Measurements from ENCODE around the gene ABAT. TPM values are rescaled to one million over a fixed set of nuclear protein-coding genes. Genes with fewer than 3 reads are reported as not detected.

ABAT gene
- total RNA-seq, 1 experiment from 2014 or later = 4.7 TPM

DNA sequence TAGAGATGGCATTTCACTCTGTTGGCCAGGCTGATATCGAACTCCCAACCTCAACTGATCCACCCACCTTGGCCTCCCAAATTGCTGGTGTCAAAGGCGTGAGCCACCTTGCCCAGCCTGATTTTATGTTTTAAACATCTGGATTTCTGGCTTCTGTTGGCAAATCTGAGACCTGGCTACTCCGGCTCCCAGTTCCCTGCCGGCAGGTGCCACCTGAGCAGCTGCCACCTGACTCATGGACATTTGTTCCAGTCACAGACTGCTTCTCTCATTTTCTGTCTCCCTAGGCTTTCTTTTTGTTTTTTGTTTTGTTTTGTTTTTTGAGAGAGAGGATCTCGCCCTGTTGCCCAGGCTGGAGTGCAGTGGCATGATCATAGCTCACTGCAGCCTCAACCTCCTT lies 132.8 kb downstream of the ABAT start:
- Histone ChIP-seq H3K4me1 (ENCODE audit: control insufficient read depth in 1 of 2, insufficient read depth in 2 of 2, low read length in 2 of 2) (no peaks in the 10 kb centered on the region), H3K79me2 (ENCODE audit: insufficient read depth, low read length) (peaks cover 86% of the 10 kb centered on the region), H3K27ac (ENCODE audit: low read depth, low read length) (no peak overlapping the region), H3K4me3 (replicated peaks in 1 of 2; ENCODE audit: low read depth in 1 of 2, low read length in 2 of 2) (no peak overlapping the region), H2AFZ (ENCODE audit: low read depth, low read length, poor library complexity, severe bottlenecking) (no peak overlapping the region), H3K27me3 (ENCODE audit: insufficient read depth, low read length) (no peaks in the 10 kb centered on the region), H3K9ac (ENCODE audit: low read length) (no peak overlapping the region), H4K20me1 (ENCODE audit: insufficient read depth) (0 out of 2 replicates have a peak, but pooled peaks cover 6% of the 10 kb centered on the region), H3K9me3 (ENCODE audit: control insufficient read depth in 1 of 2, insufficient read depth in 1 of 2, low read depth in 1 of 2, low read length in 2 of 2) (no peaks in the 10 kb centered on the region), H3K36me3 (ENCODE audit: control insufficient read depth in 1 of 2, insufficient read depth in 2 of 2, low read length in 2 of 2) (peaks cover 62 to 67% of the 10 kb centered on the region in 2 experiments), H3K9me2 (ENCODE audit: insufficient read depth) (no peaks in the 10 kb centered on the region), H3K4me2 (ENCODE audit: low read length) (no peak overlapping the region)
- BruUV-seq (replicated peaks) = no TSS peak
- no peak for TF ChIP-seq YY1 (IDR thresholded peaks at IDR 0.05; ENCODE audit: extremely low read depth, insufficient replicate concordance, low read depth, low read length)
- no peak for TF ChIP-seq TCF7L2 (IDR thresholded peaks at IDR 0.05; ENCODE audit: borderline replicate concordance, extremely low read depth, insufficient read depth, insufficient read length)
- no peak for TF ChIP-seq EGR1 (IDR thresholded peaks at IDR 0.05; ENCODE audit: low read depth)
- TF ChIP-seq CEBPB (IDR thresholded peaks at IDR 0.05; ENCODE audit: low read depth) = no peak
- no peak for TF ChIP-seq SIN3A (IDR thresholded peaks at IDR 0.05; ENCODE audit: low read depth)
- TF ChIP-seq, protein P1, sequence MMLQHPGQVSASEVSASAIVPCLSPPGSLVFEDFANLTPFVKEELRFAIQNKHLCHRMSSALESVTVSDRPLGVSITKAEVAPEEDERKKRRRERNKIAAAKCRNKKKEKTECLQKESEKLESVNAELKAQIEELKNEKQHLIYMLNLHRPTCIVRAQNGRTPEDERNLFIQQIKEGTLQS (IDR thresholded peaks at IDR 0.05) = no peak
- TF ChIP-seq ELF1 (IDR thresholded peaks at IDR 0.05; ENCODE audit: borderline replicate concordance, low read depth) = no peak
- TF ChIP-seq FOSL1 (IDR thresholded peaks at IDR 0.05; ENCODE audit: low read depth) = no peak
- no peak for TF ChIP-seq POLR2A (IDR thresholded peaks at IDR 0.05; ENCODE audit: borderline replicate concordance, extremely low read depth, insufficient read depth, insufficient read length)
- no peak for TF ChIP-seq RAD21 (IDR thresholded peaks at IDR 0.05; ENCODE audit: low read depth)
- TF ChIP-seq ZFX (IDR thresholded peaks at IDR 0.05) = no peak
- TF ChIP-seq, protein P2, sequence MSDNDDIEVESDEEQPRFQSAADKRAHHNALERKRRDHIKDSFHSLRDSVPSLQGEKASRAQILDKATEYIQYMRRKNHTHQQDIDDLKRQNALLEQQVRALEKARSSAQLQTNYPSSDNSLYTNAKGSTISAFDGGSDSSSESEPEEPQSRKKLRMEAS (IDR thresholded peaks at IDR 0.05) = no peak
- TF ChIP-seq, protein P3, sequence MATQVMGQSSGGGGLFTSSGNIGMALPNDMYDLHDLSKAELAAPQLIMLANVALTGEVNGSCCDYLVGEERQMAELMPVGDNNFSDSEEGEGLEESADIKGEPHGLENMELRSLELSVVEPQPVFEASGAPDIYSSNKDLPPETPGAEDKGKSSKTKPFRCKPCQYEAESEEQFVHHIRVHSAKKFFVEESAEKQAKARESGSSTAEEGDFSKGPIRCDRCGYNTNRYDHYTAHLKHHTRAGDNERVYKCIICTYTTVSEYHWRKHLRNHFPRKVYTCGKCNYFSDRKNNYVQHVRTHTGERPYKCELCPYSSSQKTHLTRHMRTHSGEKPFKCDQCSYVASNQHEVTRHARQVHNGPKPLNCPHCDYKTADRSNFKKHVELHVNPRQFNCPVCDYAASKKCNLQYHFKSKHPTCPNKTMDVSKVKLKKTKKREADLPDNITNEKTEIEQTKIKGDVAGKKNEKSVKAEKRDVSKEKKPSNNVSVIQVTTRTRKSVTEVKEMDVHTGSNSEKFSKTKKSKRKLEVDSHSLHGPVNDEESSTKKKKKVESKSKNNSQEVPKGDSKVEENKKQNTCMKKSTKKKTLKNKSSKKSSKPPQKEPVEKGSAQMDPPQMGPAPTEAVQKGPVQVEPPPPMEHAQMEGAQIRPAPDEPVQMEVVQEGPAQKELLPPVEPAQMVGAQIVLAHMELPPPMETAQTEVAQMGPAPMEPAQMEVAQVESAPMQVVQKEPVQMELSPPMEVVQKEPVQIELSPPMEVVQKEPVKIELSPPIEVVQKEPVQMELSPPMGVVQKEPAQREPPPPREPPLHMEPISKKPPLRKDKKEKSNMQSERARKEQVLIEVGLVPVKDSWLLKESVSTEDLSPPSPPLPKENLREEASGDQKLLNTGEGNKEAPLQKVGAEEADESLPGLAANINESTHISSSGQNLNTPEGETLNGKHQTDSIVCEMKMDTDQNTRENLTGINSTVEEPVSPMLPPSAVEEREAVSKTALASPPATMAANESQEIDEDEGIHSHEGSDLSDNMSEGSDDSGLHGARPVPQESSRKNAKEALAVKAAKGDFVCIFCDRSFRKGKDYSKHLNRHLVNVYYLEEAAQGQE (IDR thresholded peaks at IDR 0.05; ENCODE audit: low read depth) = no peak
- no peak for TF ChIP-seq EZH2 (IDR thresholded peaks at IDR 0.05)
- TF ChIP-seq, protein P4, sequence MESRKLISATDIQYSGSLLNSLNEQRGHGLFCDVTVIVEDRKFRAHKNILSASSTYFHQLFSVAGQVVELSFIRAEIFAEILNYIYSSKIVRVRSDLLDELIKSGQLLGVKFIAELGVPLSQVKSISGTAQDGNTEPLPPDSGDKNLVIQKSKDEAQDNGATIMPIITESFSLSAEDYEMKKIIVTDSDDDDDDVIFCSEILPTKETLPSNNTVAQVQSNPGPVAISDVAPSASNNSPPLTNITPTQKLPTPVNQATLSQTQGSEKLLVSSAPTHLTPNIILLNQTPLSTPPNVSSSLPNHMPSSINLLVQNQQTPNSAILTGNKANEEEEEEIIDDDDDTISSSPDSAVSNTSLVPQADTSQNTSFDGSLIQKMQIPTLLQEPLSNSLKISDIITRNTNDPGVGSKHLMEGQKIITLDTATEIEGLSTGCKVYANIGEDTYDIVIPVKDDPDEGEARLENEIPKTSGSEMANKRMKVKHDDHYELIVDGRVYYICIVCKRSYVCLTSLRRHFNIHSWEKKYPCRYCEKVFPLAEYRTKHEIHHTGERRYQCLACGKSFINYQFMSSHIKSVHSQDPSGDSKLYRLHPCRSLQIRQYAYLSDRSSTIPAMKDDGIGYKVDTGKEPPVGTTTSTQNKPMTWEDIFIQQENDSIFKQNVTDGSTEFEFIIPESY (IDR thresholded peaks at IDR 0.05; ENCODE audit: extremely low read depth, insufficient replicate concordance, low read length) = no peak
- TF ChIP-seq EZH2phosphoT487 (IDR thresholded peaks at IDR 0.05; ENCODE audit: borderline replicate concordance) = no peak
- ATAC-seq = no peak
- intact Hi-C loops (cut with micrococcal nuclease) = no loop called here
- DNase-seq (ENCODE audit: low read depth, low spot score) = no peak
- ChIA-PET POLR2A (no interaction called here), RAD21 (ENCODE audit: low non-redundant PET in 1 of 2, low total read pairs in 2 of 2, uncharacterized antibody in 2 of 2, unreplicated experiment in 2 of 2) (no interaction called here), CTCF (no interaction called here)
